NT2/D1 (cell line): Measurements from ENCODE around the gene SIRPD.

ENCODE experiments used
- DNase-seq: peaks from one replicate; pipeline ENCODE4 v3.0.0-alpha.2; 2011; ENCODE audit warnings: low read depth, low spot score
- H3K27me3 ChIP-seq: 2 replicates; pipeline ENCODE4 v1.6.0; 2011; ENCODE audit warnings: mild to moderate bottlenecking; ENCODE audit not compliant: insufficient read length, insufficient read depth
- H3K36me3 ChIP-seq: 2 replicates; pipeline ENCODE4 v1.6.1; 2011; ENCODE audit warnings: mild to moderate bottlenecking, low read length, mixed read lengths; ENCODE audit not compliant: insufficient read depth, insufficient read length
- H3K4me1 ChIP-seq: 2 replicates; pipeline ENCODE4 v1.5.1; 2011; ENCODE audit not compliant: insufficient read depth, insufficient read length
- H3K4me3 ChIP-seq: 2 replicates; pipeline ENCODE4 v1.5.1; 2011; ENCODE audit warnings: low read depth; ENCODE audit not compliant: insufficient read length
- H3K9ac ChIP-seq: 2 replicates; pipeline ENCODE4 v1.6.0; 2011; ENCODE audit warnings: low read depth; ENCODE audit not compliant: insufficient read length
- H3K9me3 ChIP-seq: 2 replicates; pipeline ENCODE4 v1.5.1; 2011; ENCODE audit warnings: mild to moderate bottlenecking, low read length; ENCODE audit not compliant: insufficient read depth
- SUZ12 ChIP-seq: IDR thresholded peaks from 2 replicates; pipeline ENCODE4 v1.6.1; 2011; ENCODE audit not compliant: insufficient read length, insufficient read depth; ENCODE audit errors: extremely low read depth
- YY1 ChIP-seq: IDR thresholded peaks from 2 replicates; pipeline ENCODE4 v1.6.1; 2011; ENCODE audit not compliant: insufficient read length, insufficient read depth
- ZNF274 ChIP-seq: IDR thresholded peaks from 2 replicates; pipeline ENCODE4 v1.6.1; 2011; ENCODE audit warnings: mild to moderate bottlenecking, low read depth, low read length

SIRPD gene

GRCh38 chr20:1536893-1537730 lies 20.4 kb downstream of the SIRPD start:
- TF ChIP-seq SUZ12: no peak
- no peak for TF ChIP-seq ZNF274
- TF ChIP-seq YY1: no peak
- no peaks in the 10 kb centered on the region for H3K4me1 ChIP-seq
- no peak overlapping the region for H3K9ac ChIP-seq
- H3K4me3 ChIP-seq: no peak overlapping the region
- DNase-seq: no peak
- no peaks in the 10 kb centered on the region for H3K9me3 ChIP-seq
- H3K36me3 ChIP-seq: no peaks in the 10 kb centered on the region
- no peaks in the 10 kb centered on the region for H3K27me3 ChIP-seq

- Histone ChIP-seq H3K27me3 (no peaks in the 10 kb centered on the region), H3K9me3 (no peaks in the 10 kb centered on the region), H3K4me1 (no peaks in the 10 kb centered on the region), H3K9ac (no peak overlapping the region), H3K4me3 (no peak overlapping the region), H3K36me3 (no peaks in the 10 kb centered on the region)
- DNase-seq: no peak
- TF ChIP-seq ZNF274 (no peak), SUZ12 (no peak), YY1 (no peak)
These were observed 21.9 kb downstream of the SIRPD start for GRCh38 chr20:1535420-1536175.

- Histone ChIP-seq H3K4me3 (no peak overlapping the region), H3K9me3 (no peaks in the 10 kb centered on the region), H3K4me1 (no peaks in the 10 kb centered on the region), H3K9ac (no peak overlapping the region), H3K36me3 (no peaks in the 10 kb centered on the region), H3K27me3 (no peaks in the 10 kb centered on the region)
- TF ChIP-seq SUZ12 (no peak), YY1 (no peak), ZNF274 (no peak)
- DNase-seq: no peak
These were observed 23.0 kb downstream of the SIRPD start for GRCh38 chr20:1534526-1534925.

GRCh38 chr20:1533059-1533458 lies 24.4 kb downstream of the SIRPD start:
- H3K36me3 ChIP-seq: no peaks in the 10 kb centered on the region
- no peaks in the 10 kb centered on the region for H3K9me3 ChIP-seq
- no peaks in the 10 kb centered on the region for H3K4me1 ChIP-seq
- TF ChIP-seq SUZ12 (no peak), ZNF274 (no peak), YY1 (no peak)
- H3K4me3 ChIP-seq: no peak overlapping the region
- no peaks in the 10 kb centered on the region for H3K27me3 ChIP-seq
- no peak for DNase-seq
- H3K9ac ChIP-seq: no peak overlapping the region

- DNase-seq: no peak
- Histone ChIP-seq H3K4me3 (no peak overlapping the region), H3K4me1 (no peaks in the 10 kb centered on the region), H3K36me3 (no peaks in the 10 kb centered on the region), H3K9ac (no peak overlapping the region), H3K9me3 (no peaks in the 10 kb centered on the region; the same call in 1 of the 2 replicates), H3K27me3 (no peaks in the 10 kb centered on the region)
- TF ChIP-seq YY1: no peak
- no peak for TF ChIP-seq SUZ12
- TF ChIP-seq ZNF274: no peak
These were observed 28.7 kb downstream of the SIRPD start for GRCh38 chr20:1528811-1529210.

GRCh38 chr20:1527923-1528322 lies 29.6 kb downstream of the SIRPD start:
- no peak overlapping the region for H3K4me3 ChIP-seq
- H3K27me3 ChIP-seq: no peaks in the 10 kb centered on the region
- DNase-seq: no peak
- H3K36me3 ChIP-seq: no peaks in the 10 kb centered on the region
- no peak overlapping the region for H3K9ac ChIP-seq
- no peak for TF ChIP-seq ZNF274
- TF ChIP-seq YY1: no peak
- TF ChIP-seq SUZ12: no peak
- no peaks in the 10 kb centered on the region; the same call in 1 of the 2 replicates for H3K9me3 ChIP-seq
- no peaks in the 10 kb centered on the region for H3K4me1 ChIP-seq

- TF ChIP-seq ZNF274: no peak
- TF ChIP-seq SUZ12: no peak
- TF ChIP-seq YY1: no peak
- Histone ChIP-seq H3K4me3 (no peak overlapping the region), H3K9ac (no peak overlapping the region), H3K27me3 (no peaks in the 10 kb centered on the region), H3K36me3 (no peaks in the 10 kb centered on the region), H3K9me3 (no peaks in the 10 kb centered on the region; the same call in 1 of the 2 replicates), H3K4me1 (no peaks in the 10 kb centered on the region)
- no peak for DNase-seq
These were observed 30.6 kb downstream of the SIRPD start for GRCh38 chr20:1526896-1527295.
